Astrocyte (in vitro differentiated cells and primary cell): ENCODE measurements around the gene TRIM7.

Experiments used
- CTCF ChIP-seq: IDR thresholded peaks from 2 replicates; pipeline ENCODE4 v1.5.1; 2011; ENCODE audit warnings: low read depth, mild to moderate bottlenecking, inconsistent platforms, low read length, moderate library complexity; ENCODE audit not compliant: insufficient read depth
- EZH2 ChIP-seq: IDR thresholded peaks from 2 replicates; pipeline ENCODE4 v1.6.1; 2012; ENCODE audit warnings: mild to moderate bottlenecking, low read length, inconsistent platforms; ENCODE audit not compliant: insufficient read depth

GRCh38 chr5:181229996-181230395, 25.0 kb upstream of the TRIM7 start:
- TF ChIP-seq CTCF (no peak), EZH2 (no peak)
